NT2/D1 (cell line): ENCODE results near the gene RELB.

Experiments used
- SUZ12 ChIP-seq: IDR thresholded peaks from 2 replicates; pipeline ENCODE4 v1.6.1; 2011; ENCODE audit not compliant: insufficient read length, insufficient read depth; ENCODE audit errors: extremely low read depth
- ZNF274 ChIP-seq: IDR thresholded peaks from 2 replicates; pipeline ENCODE4 v1.6.1; 2011; ENCODE audit warnings: mild to moderate bottlenecking, low read depth, low read length

DNA sequence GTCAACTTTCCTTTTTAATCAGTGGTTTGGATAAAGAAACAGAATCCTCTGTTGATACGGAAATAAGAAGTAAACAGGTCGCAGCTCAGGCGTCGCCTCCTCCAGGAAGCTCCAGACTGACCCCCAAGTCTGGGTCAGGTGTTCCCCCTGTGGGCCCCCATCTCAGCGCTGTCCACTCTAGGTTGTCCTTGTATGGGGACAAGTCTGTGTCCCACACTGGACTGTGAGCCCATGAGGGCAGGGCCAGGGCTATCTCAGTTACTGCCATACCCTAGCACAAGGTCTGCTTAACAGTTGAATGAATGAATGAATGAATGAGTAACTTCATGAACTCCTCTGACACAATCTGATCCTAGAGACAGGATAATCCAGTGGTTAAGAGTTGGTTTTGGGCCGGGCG lies 45.1 kb downstream of the RELB start:
- TF ChIP-seq SUZ12 (no peak), ZNF274 (no peak)
